Naive thymus-derived CD8-positive, alpha-beta T cell (primary cell): ENCODE results near the gene DNAJC2. TPM values are rescaled to one million over a fixed set of nuclear protein-coding genes. Genes with fewer than 3 reads are reported as not detected.
"Not testable (repeated sequence)": the region's sequence is repeated elsewhere in the genome, so short reads cannot be mapped to it uniquely, and the experiment has no call there.

Experiments
- ATAC-seq, 2 donors: fragments of 150-1000 bp; cut with Tn5 transposase in 1 of 2; sonication (Bioruptor Pico), chemical (Tn5 transposase) in 1 of 2; 1 replicate in 1 of 2; 2 replicates in 1 of 2; pipeline ENCODE4 v1.10.0; 2021; ENCODE audit warnings: mild to moderate bottlenecking in 2 of 2, moderate library complexity in 2 of 2
- POLR2A ChIA-PET: fragments of 350-600 bp; sonication (Branson Sonifier 250); formaldehyde crosslinking; loops from one replicate; lab custom pipeline; 2021; ENCODE audit warnings: antibody characterized with exemption; lab: Charles Lee
- DNase-seq, 10 donors: peaks; one replicate each; pipeline versions ENCODE4 v3.0.0 to v3.0.0-alpha.2; 2020 to 2022
- H3K27ac Mint-ChIP-seq, 10 donors: one replicate each; pipeline ENCODE4 v1.8.0; 2020 to 2022; ENCODE audit warnings: mild to moderate bottlenecking in 10 of 10, mixed read lengths in 10 of 10, moderate library complexity in 4 of 10, inconsistent platforms in 1 of 10
- H3K27me3 Mint-ChIP-seq, 5 donors: one replicate each; pipeline ENCODE4 v1.8.0; 2021 to 2022; ENCODE audit warnings: mixed read lengths in 5 of 5
- H3K36me3 Mint-ChIP-seq, 3 donors: one replicate each; pipeline ENCODE4 v1.8.0; 2020 to 2022; ENCODE audit warnings: mixed read lengths in 3 of 3, mild to moderate bottlenecking in 2 of 3, inconsistent platforms in 1 of 3
- H3K4me1 Mint-ChIP-seq, 4 donors: one replicate each; pipeline ENCODE4 v1.8.0; 2021 to 2022; ENCODE audit warnings: mixed read lengths in 4 of 4
- H3K4me3 Mint-ChIP-seq, 10 donors: one replicate each; pipeline ENCODE4 v1.8.0; 2020 to 2022; ENCODE audit warnings: mild to moderate bottlenecking in 10 of 10, mixed read lengths in 10 of 10, moderate library complexity in 6 of 10, inconsistent platforms in 1 of 10
- H3K9me3 Mint-ChIP-seq, 9 donors: one replicate each; pipeline ENCODE4 v1.8.0; 2020 to 2022; ENCODE audit warnings: mixed read lengths in 9 of 9, mild to moderate bottlenecking in 3 of 9, inconsistent platforms in 1 of 9, moderate library complexity in 1 of 9
- polyA plus RNA-seq, 3 donors: library from polyadenylated mRNA; unstranded; fragments of 300-500 nt; fragmentation: Illumina TruSeq; gene quantifications; one replicate each; pipeline ENCODE4 v1.2.3, GENCODE V29; 2021
- total RNA-seq, 8 experiments: library from RNA in 2 of 8; stranded (reverse) in 2 of 8; gene quantifications; one replicate each; pipeline ENCODE4 v1.2.3 and lab custom pipeline; 2021 to 2026

Gene DNAJC2
- total and polyA plus RNA-seq, 5 experiments from 2014 or later, result 14.8 to 43.2 (median 28.0) TPM

DNA sequence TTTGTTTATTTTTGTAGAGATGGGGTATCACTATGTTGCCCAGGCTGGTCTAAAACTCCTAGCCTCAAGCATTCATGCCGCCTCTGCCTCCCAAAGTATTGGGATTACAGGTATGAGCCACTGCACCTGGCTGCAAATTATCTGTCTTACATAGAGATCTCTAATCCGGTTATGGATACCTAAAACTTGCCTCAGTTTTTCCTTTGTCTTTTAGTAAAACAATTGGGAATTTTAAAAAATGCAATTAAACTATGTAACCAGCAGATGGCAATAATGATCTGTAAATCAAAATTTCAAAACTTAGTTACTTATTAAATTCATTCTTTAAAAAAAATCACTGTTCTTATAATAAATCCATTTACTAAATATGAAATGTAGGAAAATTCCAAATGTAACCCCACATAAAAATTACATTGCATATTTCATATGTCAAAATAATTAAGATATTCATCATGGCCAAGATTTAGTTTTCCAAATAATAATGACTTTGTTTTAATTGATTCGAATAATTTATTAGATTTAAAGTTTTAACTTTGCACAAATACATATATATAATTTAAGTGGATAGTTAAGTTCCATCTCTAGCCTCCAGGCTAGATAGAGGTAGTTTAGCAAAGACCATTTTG lies 61.7 kb downstream of the DNAJC2 start:
- peaks cover 12 to 28% (median 23%) of the 10 kb centered on the region in 4 donors for H3K4me1 Mint-ChIP-seq
- H3K4me3 Mint-ChIP-seq, POLR2A ChIA-PET, H3K27me3 Mint-ChIP-seq, H3K36me3 Mint-ChIP-seq, H3K9me3 Mint-ChIP-seq, ATAC-seq, DNase-seq: not testable (repeated sequence)
- H3K27ac Mint-ChIP-seq, result peak overlapping the region in 1 of 10 donors; percentile 32

GRCh38 chr7:103280803-103281155 lies 63.8 kb downstream of the DNAJC2 start:
- DNase-seq, result peak in 4 of 10 donors; percentile 2 to 15 (median 5)

DNA sequence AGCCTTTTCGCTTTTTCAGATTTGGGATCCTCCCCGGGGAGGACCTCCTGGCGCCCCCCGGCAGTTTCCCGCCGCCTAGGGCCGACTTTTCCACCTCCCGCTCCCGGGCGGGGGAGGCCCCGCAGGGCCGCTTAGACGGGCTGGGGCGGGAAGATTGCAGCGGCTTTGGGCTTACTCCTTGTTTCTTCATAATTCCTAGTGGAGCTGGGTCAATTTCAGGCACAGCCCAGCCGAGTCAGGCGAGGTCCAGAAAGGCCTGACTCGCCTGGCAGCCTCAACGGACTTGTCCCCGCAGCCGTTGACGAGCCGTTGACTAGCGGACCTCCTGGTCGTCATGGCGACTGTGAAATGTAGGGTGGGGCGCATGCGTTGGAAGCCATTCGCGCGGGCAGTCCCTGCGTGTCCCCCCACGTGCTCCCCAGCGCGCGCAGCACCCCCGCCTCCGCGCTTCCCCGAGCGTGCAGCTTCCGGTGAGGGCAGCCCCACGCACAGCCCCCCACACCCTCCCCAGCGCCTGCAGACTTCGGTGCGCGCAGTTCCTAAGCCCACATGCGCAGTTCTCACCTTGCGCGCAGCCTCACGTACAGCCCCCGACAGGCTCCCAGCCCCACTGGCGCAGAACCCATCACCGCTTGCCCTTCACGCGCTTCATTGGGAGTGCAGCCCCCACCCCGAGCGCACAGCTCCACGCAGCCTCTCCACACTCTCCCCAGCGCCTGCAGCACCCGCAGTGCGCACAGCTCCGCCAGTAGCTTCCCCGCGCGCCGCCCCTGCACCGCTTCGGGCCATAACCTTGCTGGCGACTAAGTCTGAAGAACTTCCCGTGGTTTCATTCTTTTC lies 64.4 kb downstream of the DNAJC2 start:
- H3K27me3 Mint-ChIP-seq, H3K36me3 Mint-ChIP-seq, H3K9me3 Mint-ChIP-seq: not testable (repeated sequence)
- peak; percentile 86 to 98 (median 96) for DNase-seq
- POLR2A ChIA-PET, result interaction anchor here (0.7 to 1.4 kb wide), 6 partner anchors 10 to 206 kb away, joined by 3 to 8 read pairs (median 6); partner anchors contain the start of genes ARMC10, DNAJC2, FBXL13 and NAPEPLD
- ATAC-seq, result peak; percentile 90 to 92
- peaks cover 12 to 28% (median 23%) of the 10 kb centered on the region in 4 donors for H3K4me1 Mint-ChIP-seq
- peak overlapping the region; percentile 90 to 100 (median 99) for H3K4me3 Mint-ChIP-seq
- H3K27ac Mint-ChIP-seq, result peak overlapping the region; percentile 96 to 100 (median 100)

More at GRCh38 chr7:103280803-103281155, 63.8 kb downstream of the DNAJC2 start:
- POLR2A ChIA-PET, result interaction anchor here (1.1 to 1.4 kb wide), 5 partner anchors 9 to 207 kb away, joined by 5 to 8 read pairs (median 6); partner anchors contain the start of genes ARMC10, FBXL13, NAPEPLD and PMPCB
- H3K27me3 Mint-ChIP-seq, ATAC-seq, H3K9me3 Mint-ChIP-seq, H3K36me3 Mint-ChIP-seq: not testable (repeated sequence)
- H3K27ac Mint-ChIP-seq, result peak overlapping the region; percentile 96 to 100 (median 100)
- peak overlapping the region; percentile 90 to 100 (median 99) for H3K4me3 Mint-ChIP-seq
- H3K4me1 Mint-ChIP-seq, result peaks cover 12 to 28% (median 23%) of the 10 kb centered on the region in 4 donors

GRCh38 chr7:103279636-103279962 lies 65.0 kb downstream of the DNAJC2 start:
- peak; percentile 7 to 9 for ATAC-seq
- H3K9me3 Mint-ChIP-seq, H3K36me3 Mint-ChIP-seq, H3K27me3 Mint-ChIP-seq: not testable (repeated sequence)
- peak in 1 of 10 donors; percentile 8 for DNase-seq
- H3K4me1 Mint-ChIP-seq, result peaks cover 12 to 28% (median 23%) of the 10 kb centered on the region in 4 donors
- peak overlapping the region; percentile 84 to 100 (median 100) for H3K27ac Mint-ChIP-seq
- peak overlapping the region; percentile 90 to 100 (median 99) for H3K4me3 Mint-ChIP-seq
- POLR2A ChIA-PET, result interaction anchor here (0.7 to 1.4 kb wide), 6 partner anchors 11 to 205 kb away, joined by 3 to 8 read pairs (median 6); partner anchors contain the start of genes ARMC10, DNAJC2, FBXL13 and NAPEPLD

- Mint-ChIP-seq H3K4me1 (peaks cover 12 to 28% (median 23%) of the 10 kb centered on the region in 4 donors), H3K27ac (peak overlapping the region in 6 of 10 donors; percentile 5 to 87 (median 76)), H3K4me3 (peak overlapping the region in 2 of 10 donors; percentile 20 to 26), H3K36me3 (peaks cover 4 to 11% (median 6%) of the 10 kb centered on the region in 3 donors)
- POLR2A ChIA-PET, H3K27me3 Mint-ChIP-seq, H3K9me3 Mint-ChIP-seq, DNase-seq, ATAC-seq: not testable (repeated sequence)
Observed at GRCh38 chr7:103278195-103278594, 66.4 kb downstream of the DNAJC2 start.

DNA sequence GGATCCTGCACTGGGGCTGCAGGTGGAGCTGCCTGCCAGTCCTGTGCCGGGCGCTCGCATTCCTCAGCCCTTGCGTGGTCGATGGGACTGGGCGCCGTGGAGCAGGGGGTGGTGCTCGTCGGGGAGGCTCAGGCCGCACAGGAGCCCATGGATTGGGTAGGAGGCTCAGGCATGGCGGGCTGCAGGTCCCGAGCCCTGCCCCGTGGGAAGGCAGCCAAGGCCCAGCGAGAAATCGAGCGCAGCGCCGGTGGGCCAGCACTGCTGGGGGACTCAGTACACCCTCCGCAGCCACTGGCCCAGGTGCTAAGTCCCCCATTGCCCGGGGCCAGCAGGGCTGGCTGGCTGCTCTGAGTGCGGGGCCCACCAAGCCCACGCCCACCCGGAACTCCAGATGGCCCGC lies 69.7 kb downstream of the DNAJC2 start:
- Mint-ChIP-seq H3K36me3 (peaks cover 4 to 17% (median 8%) of the 10 kb centered on the region in 3 donors), H3K4me1 (peaks cover 8 to 15% (median 10%) of the 10 kb centered on the region in 4 donors)
- H3K27me3 Mint-ChIP-seq, POLR2A ChIA-PET, DNase-seq, ATAC-seq, H3K4me3 Mint-ChIP-seq, H3K27ac Mint-ChIP-seq, H3K9me3 Mint-ChIP-seq: not testable (repeated sequence)

DNA sequence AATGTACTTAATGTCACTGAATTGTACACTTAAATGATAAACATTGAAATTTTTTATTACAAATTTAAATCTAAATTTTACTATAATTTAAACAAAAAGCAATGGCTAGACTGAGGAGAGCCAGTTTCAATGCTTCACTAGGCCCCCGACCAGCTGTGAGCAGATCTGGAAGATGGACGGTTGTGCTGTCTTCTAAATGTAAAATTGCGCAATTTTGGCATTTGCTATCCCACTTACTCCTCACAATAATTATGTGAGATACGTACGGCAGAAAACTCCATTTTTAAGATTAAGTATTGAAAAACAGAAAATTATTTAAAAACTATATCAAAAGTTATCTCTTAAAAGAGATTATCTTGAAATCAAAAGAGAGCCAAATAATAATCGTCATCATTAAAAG lies 71.2 kb downstream of the DNAJC2 start:
- H3K27me3 Mint-ChIP-seq, H3K27ac Mint-ChIP-seq, H3K4me1 Mint-ChIP-seq, POLR2A ChIA-PET, H3K9me3 Mint-ChIP-seq, H3K4me3 Mint-ChIP-seq, DNase-seq, ATAC-seq: not testable (repeated sequence)
- H3K36me3 Mint-ChIP-seq, result peaks cover 4 to 17% (median 8%) of the 10 kb centered on the region in 3 donors

DNA sequence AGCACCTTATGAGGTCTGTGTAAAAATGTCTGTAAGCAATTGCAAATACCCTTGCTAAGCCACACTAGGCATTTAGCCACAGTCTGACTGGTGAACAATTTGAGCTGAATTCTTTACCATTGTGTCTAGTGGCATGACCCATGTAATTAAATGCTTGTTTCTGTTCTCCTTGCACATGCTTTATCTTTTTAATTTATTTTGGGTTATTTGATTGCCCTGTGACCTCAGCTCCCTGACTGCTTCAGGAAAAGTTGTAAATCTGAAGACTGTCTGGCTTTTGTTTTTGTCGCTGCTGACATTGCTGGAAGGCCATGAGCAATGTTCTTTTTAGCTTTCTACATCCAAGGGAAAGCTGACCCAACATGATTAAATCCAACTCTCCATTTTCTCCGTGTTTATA lies 78.3 kb downstream of the DNAJC2 start:
- H3K36me3 Mint-ChIP-seq, ATAC-seq, H3K9me3 Mint-ChIP-seq, H3K4me1 Mint-ChIP-seq, H3K4me3 Mint-ChIP-seq, DNase-seq, H3K27me3 Mint-ChIP-seq, POLR2A ChIA-PET: not testable (repeated sequence)
- peak overlapping the region in 1 of 10 donors; percentile 19 for H3K27ac Mint-ChIP-seq

- POLR2A ChIA-PET, ATAC-seq, H3K27ac Mint-ChIP-seq, H3K36me3 Mint-ChIP-seq, H3K9me3 Mint-ChIP-seq, H3K27me3 Mint-ChIP-seq, H3K4me3 Mint-ChIP-seq, H3K4me1 Mint-ChIP-seq, DNase-seq: not testable (repeated sequence)
Observed at GRCh38 chr7:103264054-103264453, 80.5 kb downstream of the DNAJC2 start.

Other genes with a start within 250 kb of the DNAJC2 start
- gene NAPEPLD, start 195.7 kb downstream of the DNAJC2 start, total RNA-seq, result 10 to 100 TPM; 16.2 to 16.9 TPM
- 1 to 10 TPM; 4.9 to 8.2 (median 5.3) TPM for gene NAPEPLD, start 195.7 kb downstream of the DNAJC2 start, polyA plus RNA-seq
- 10 to 100 TPM; 80.0 to 89.0 TPM for gene PMPCB, start 47.3 kb downstream of the DNAJC2 start, total RNA-seq
- 10 to 100 TPM; 75.0 to 80.6 (median 75.5) TPM for gene PMPCB, start 47.3 kb downstream of the DNAJC2 start, polyA plus RNA-seq
- gene PSMC2, start 2.9 kb upstream of the DNAJC2 start, total RNA-seq, result 10 to 100 TPM; 68.8 to 73.5 TPM
- 10 to 100 TPM; 90.3 to 95.5 (median 94.2) TPM for gene PSMC2, start 2.9 kb upstream of the DNAJC2 start, polyA plus RNA-seq
- not detected for gene SLC26A5, start 101.4 kb upstream of the DNAJC2 start, total RNA-seq
- not detected for gene SLC26A5, start 101.4 kb upstream of the DNAJC2 start, polyA plus RNA-seq